Spinal cord (tissue), 10 donors: ENCODE measurements around the gene RAPGEF3. TPM values are rescaled to one million over a fixed set of nuclear protein-coding genes. Genes with fewer than 3 reads are reported as not detected.

Source experiments
- DNase-seq, 6 donors: peaks; one replicate each; pipeline versions ENCODE4 v3.0.0 to v3.0.0-alpha.2; 2013 to 2015; ENCODE audit warnings: low spot score in 6 of 6, low read depth in 4 of 6
- H3K27ac ChIP-seq: one replicate; pipeline ENCODE4 v1.5.1; 2013; ENCODE audit warnings: low read depth, low read length, control low read depth
- H3K27me3 ChIP-seq: one replicate; pipeline ENCODE4 v1.6.1; 2013; ENCODE audit warnings: low read length; ENCODE audit not compliant: control insufficient read depth, insufficient read depth
- H3K36me3 ChIP-seq: one replicate; pipeline ENCODE4 v1.6.1; 2013; ENCODE audit warnings: low read length; ENCODE audit not compliant: control insufficient read depth, insufficient read depth
- H3K4me1 ChIP-seq: one replicate; pipeline ENCODE4 v1.6.1; 2013; ENCODE audit warnings: low read length; ENCODE audit not compliant: control insufficient read depth, insufficient read depth
- H3K4me3 ChIP-seq: one replicate; pipeline ENCODE4 v1.5.1; 2013; ENCODE audit warnings: low read depth, low read length, control low read depth
- H3K9me3 ChIP-seq: one replicate; pipeline ENCODE4 v1.6.1; 2013; ENCODE audit warnings: low read length; ENCODE audit not compliant: control insufficient read depth, insufficient read depth
- WGBS: methylation state at CpG from one replicate; pipeline ENCODE4 v1.1.5; 2013; ENCODE audit warnings: missing lambda C conversion rate; ENCODE audit not compliant: insufficient coverage; 5-methylcytosine and 5-hydroxymethylcytosine counted together
- long read RNA-seq, 4 donors: transcript quantifications; one replicate each; lab custom pipeline, GENCODE V29; 2026
- polyA plus RNA-seq, 2 donors: library from polyadenylated mRNA; unstranded; fragments of 120-200 nt; gene quantifications; one replicate each; pipeline ENCODE4 v1.2.1, GENCODE V29; 2013; ENCODE audit not compliant: insufficient read length in 2 of 2
- total RNA-seq, 2 donors: library from RNA; depleted of rRNA in 1 of 2; stranded (reverse); fragments of 120-200 nt in 1 of 2; fragments of >200 nt in 1 of 2; gene quantifications; one replicate each; pipeline versions ENCODE4 v1.2.3 to v1.2.4, GENCODE V29; 2013 to 2014
- donor health status: healthy.

RAPGEF3 gene, protein sequence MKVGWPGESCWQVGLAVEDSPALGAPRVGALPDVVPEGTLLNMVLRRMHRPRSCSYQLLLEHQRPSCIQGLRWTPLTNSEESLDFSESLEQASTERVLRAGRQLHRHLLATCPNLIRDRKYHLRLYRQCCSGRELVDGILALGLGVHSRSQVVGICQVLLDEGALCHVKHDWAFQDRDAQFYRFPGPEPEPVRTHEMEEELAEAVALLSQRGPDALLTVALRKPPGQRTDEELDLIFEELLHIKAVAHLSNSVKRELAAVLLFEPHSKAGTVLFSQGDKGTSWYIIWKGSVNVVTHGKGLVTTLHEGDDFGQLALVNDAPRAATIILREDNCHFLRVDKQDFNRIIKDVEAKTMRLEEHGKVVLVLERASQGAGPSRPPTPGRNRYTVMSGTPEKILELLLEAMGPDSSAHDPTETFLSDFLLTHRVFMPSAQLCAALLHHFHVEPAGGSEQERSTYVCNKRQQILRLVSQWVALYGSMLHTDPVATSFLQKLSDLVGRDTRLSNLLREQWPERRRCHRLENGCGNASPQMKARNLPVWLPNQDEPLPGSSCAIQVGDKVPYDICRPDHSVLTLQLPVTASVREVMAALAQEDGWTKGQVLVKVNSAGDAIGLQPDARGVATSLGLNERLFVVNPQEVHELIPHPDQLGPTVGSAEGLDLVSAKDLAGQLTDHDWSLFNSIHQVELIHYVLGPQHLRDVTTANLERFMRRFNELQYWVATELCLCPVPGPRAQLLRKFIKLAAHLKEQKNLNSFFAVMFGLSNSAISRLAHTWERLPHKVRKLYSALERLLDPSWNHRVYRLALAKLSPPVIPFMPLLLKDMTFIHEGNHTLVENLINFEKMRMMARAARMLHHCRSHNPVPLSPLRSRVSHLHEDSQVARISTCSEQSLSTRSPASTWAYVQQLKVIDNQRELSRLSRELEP
- total RNA-seq (10 to 100 TPM; 15.0 to 20.6 TPM), polyA plus RNA-seq (10 to 100 TPM; 21.8 to 39.1 TPM)
- long read RNA-seq, donor 1, partial matches to known transcripts: 32 of 34 reads
- long read RNA-seq, donor 1, other reads (novel, unspliced or antisense): 0 of 34 reads
- long read RNA-seq, donor 2, partial matches to known transcripts: 0 of 1 reads
- long read RNA-seq, donor 2, other reads (novel, unspliced or antisense): 0 of 1 reads
- long read RNA-seq, donor 3: 0 reads
- long read RNA-seq, donor 4, full-length matches to known transcripts: 1 of 7 reads
- long read RNA-seq, donor 4, partial matches to known transcripts: 6 of 7 reads
- long read RNA-seq, donor 4, other reads (novel, unspliced or antisense): 0 of 7 reads

DNA sequence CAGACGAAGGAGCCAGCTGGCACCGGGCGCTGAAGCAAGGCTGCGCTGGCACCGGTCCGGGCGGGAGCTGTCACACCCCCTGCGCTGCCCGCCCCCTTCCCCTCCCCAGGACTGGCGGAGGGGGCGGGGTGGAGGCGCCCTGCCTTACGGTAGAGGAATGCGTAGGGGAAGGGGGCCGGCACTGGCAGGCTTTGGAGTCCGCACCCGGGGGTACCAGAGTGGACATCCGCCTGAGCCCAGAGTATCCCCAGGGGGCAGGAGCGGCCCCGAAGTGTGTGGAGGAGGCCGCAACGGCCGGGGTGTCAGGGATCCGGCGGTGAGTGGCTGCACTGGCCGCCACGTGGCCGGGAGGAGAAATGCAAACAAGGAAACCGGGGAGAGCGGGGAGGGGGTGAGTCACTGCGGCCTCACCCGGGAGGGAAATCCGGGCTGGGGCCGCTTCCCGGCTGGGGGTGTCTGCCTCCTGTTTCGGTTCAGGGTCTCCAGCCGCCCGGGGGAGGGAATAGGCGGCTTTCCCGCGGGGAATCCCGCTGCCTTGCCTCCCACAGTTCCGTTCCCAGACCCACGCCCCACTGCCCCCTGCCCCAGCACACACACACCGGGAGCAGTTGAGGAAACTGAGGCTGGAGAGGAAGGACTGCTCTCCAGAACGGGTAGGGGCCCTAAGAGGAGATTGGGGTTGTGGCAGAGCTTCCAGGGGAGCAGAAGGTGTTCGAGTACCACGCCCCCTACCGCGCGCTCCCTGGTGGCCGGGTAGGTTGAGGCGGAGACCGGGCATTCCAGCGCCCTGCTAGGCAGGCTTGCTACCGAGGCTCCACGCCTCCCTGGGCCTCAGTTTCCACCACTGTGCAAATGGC, at the start of gene RAPGEF3:
Gene RAPGEF3, minus strand, starts transcription at position 47 of the 857 bp plus-strand sequence. CDS start 324 bp downstream, outside the sequence.
- 1% methylated on average over 40 of the region's 57 CpGs for WGBS
- peak in 3 of 6 donors; percentile 68 to 92 (median 91) for DNase-seq

DNA sequence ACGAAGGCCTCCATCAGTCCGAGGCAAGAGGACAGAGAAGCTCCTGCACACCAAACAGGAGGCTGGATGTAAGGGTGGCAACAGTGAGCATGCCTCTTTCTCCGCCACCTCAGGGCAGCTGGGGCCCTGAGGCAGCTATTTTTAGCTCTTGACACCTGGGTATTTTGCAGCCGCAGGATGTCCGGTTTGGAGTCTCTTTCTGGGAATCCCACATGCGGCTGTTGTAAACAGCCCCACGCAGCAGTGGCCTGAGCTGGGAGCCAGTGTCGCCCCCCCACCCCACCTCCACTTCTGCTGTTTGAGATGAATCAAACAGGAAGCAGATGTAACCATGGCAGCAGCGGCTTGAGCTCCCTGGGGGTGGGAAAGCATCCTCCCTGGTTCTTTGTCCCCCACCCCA, 49.4 kb upstream of the RAPGEF3 start:
- Histone ChIP-seq H3K9me3 (no peaks in the 10 kb centered on the region), H3K4me3 (no peak overlapping the region), H3K27ac (peak overlapping the region; percentile 40), H3K36me3 (peaks cover 10% of the 10 kb centered on the region), H3K27me3 (no peaks in the 10 kb centered on the region), H3K4me1 (peaks cover 81% of the 10 kb centered on the region)
- DNase-seq: peak in 1 of 6 donors; percentile 51
- 37% methylated on average over 3 of the region's 9 CpGs for WGBS

More for the DNA sequence above, at the start of gene RAPGEF3:
- Histone ChIP-seq H3K27me3 (no peaks in the 10 kb centered on the region), H3K4me3 (peak within 1 kb of the TSS; percentile 61), H3K27ac (peak within 1 kb of the TSS; percentile 45), H3K36me3 (no peaks in the 10 kb centered on the region), H3K4me1 (peaks cover 37% of the 10 kb centered on the region), H3K9me3 (no peaks in the 10 kb centered on the region)

DNA sequence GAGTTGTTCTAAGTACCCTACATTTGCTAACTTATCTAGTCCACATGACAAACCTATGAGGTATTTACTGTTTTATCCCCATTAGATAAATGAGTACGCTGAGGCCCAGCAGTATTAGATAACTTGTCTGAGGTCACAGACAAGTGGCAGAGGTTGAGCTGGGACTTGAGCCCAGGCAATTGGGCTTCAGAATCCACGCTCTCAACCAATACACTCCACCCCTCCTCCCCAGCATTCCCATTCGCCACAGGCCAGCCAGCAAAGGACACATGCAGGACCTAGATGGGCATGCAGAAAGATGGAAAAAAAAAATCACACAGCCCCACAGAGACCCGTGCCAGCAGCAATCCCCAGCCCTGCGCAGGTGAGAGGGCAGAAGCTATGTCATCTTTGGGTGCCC, 48.7 kb upstream of the RAPGEF3 start:
- Histone ChIP-seq H3K36me3 (peaks cover 10% of the 10 kb centered on the region), H3K27ac (no peak overlapping the region), H3K27me3 (no peaks in the 10 kb centered on the region), H3K4me3 (no peak overlapping the region), H3K9me3 (no peaks in the 10 kb centered on the region), H3K4me1 (peaks cover 81% of the 10 kb centered on the region)
- no peak for DNase-seq
- WGBS: 83% methylated on average over 4 of the region's 5 CpGs

DNA sequence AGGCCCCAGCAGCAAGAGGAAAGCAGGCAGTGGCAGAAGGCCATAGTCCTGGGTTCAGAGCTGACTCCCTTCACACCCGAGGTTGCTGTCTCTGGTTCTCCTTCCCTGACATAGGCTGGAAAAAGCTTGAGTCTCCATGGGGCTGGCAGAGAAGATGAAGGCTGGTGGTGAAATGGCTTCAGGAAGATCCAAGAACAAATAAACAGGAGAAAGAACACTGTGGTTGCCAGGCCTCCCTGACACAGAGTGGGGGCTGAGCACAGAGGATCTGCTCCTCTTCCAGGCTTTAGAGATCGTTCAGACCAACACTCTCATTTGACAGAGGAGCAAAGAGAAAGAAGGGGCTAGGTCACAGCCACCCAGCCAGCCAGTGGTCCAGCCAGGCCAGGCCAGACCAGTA, 46.7 kb upstream of the RAPGEF3 start:
- no peak for DNase-seq
- no peaks in the 10 kb centered on the region for H3K9me3 ChIP-seq
- H3K36me3 ChIP-seq: peaks cover 19% of the 10 kb centered on the region
- no peak overlapping the region for H3K27ac ChIP-seq
- no peaks in the 10 kb centered on the region for H3K27me3 ChIP-seq
- no peak overlapping the region for H3K4me3 ChIP-seq
- WGBS: 60% methylated on average over 2 of the region's 2 CpGs
- peaks cover 72% of the 10 kb centered on the region for H3K4me1 ChIP-seq

DNA sequence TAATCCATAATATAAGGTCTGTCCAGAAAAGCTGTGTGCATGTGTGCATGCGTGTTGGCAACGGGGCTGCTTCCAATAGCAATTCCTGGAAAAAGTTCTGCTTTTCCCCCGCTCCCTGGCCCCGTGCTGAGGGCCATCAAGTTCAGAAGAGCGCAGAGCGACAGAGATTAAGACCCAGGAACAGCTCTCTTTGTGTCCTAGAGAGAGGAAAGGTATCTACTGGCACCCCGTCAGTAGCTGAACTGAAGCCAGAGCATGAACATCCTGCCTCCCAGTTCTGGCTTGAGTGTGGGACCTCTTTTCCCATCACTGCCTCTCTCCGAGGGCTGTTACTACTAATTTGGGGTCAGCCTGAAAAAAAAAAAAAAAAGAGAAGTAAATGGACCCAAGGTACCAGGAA, 45.5 kb upstream of the RAPGEF3 start:
- no peaks in the 10 kb centered on the region for H3K9me3 ChIP-seq
- H3K36me3 ChIP-seq: peaks cover 26% of the 10 kb centered on the region
- H3K4me3 ChIP-seq: no peak overlapping the region
- H3K4me1 ChIP-seq: peaks cover 79% of the 10 kb centered on the region
- H3K27me3 ChIP-seq: no peaks in the 10 kb centered on the region
- no peak overlapping the region for H3K27ac ChIP-seq
- 74% methylated on average over 6 of the region's 8 CpGs for WGBS
- no peak for DNase-seq

DNA sequence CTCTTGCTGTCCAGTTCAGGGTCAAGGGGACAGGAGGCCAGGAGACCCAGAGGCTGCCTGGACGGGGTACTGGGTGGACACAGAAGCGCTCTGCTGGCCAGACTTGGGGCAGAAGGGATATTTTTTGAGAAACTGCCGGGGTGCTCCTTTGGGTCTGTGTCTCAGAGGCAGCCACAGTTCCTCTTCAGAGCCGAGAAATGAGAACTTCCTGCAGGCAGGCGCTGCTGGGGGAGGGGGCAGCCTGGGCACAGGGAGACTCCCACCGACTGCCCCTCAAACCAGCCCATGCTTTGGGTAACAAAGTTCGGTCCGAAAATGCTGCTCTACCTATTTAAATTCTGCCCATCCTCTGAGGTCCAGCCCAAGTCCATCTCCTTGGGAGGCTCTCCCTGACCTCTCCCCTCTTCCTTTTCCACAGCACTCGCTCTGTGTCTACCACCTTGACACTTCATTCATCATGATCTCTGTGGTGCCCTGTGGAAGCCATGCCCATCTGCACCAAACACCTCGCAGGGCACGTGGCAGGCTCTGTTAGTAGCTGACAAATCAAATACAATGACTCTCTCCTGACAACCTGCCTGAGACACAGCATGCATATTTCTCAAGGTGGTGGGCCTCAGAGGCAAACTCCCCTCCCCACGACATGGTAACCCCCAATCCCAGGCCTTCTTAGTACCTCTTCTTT, 44.7 kb upstream of the RAPGEF3 start:
- H3K27ac ChIP-seq: no peak overlapping the region
- H3K4me1 ChIP-seq: peaks cover 78% of the 10 kb centered on the region
- 69% methylated on average over 12 of the region's 12 CpGs for WGBS

DNA sequence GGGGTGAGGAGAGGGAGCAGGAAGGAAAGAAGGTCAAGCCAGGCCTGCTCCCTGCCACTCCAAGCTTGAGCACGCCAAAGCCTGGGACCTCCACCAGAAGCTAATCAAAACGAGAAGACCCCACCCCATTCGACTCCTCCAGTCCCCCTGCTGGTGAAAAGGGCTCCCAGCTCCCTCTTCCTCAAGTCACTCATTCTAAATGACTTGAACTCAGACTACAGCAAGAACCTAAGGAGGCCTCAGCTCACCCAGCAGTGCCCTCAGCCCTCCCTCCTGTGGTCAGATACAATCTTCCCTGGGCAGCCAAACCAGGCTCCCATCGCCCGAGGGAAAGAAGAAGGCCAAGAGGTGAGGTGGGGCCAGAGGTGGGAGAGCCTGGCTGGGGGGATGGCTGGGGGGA, 43.6 kb upstream of the RAPGEF3 start:
- no peaks in the 10 kb centered on the region for H3K27me3 ChIP-seq
- H3K4me3 ChIP-seq: no peak overlapping the region
- H3K27ac ChIP-seq: no peak overlapping the region
- WGBS: 54% methylated on average over 4 of the region's 5 CpGs
- DNase-seq: no peak
- H3K4me1 ChIP-seq: peaks cover 68% of the 10 kb centered on the region
- H3K9me3 ChIP-seq: no peaks in the 10 kb centered on the region
- H3K36me3 ChIP-seq: peaks cover 42% of the 10 kb centered on the region

More for the DNA sequence above, 44.7 kb upstream of the RAPGEF3 start:
- DNase-seq: no peak
- Histone ChIP-seq H3K4me3 (no peak overlapping the region), H3K9me3 (no peaks in the 10 kb centered on the region), H3K27me3 (no peaks in the 10 kb centered on the region), H3K36me3 (peaks cover 32% of the 10 kb centered on the region)

DNA sequence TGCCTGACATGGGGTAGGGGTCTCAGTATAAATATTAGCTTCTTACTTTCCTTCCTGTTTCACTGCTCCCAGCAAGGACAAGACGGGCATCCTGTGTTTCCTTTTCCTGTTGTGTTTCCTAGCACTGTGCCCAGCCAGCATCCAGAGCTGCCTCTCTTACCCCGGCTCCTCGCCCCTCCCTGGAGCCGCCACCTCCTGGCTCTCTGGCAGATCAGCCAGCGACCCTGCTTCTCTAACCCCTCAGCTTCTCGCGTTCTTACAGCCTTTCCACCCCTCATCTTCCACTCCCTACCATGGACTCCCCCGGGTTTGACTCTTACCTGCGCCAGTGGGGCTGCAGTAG, 43.2 kb upstream of the RAPGEF3 start:
- H3K9me3 ChIP-seq: no peaks in the 10 kb centered on the region
- H3K36me3 ChIP-seq: peaks cover 46% of the 10 kb centered on the region
- DNase-seq: no peak
- peaks cover 65% of the 10 kb centered on the region for H3K4me1 ChIP-seq
- 61% methylated on average over 7 of the region's 9 CpGs for WGBS
- H3K4me3 ChIP-seq: no peak overlapping the region
- H3K27me3 ChIP-seq: no peaks in the 10 kb centered on the region
- no peak overlapping the region for H3K27ac ChIP-seq
